Endothelial cell of umbilical vein (primary cell): Measurements from ENCODE around the gene ATOSB. TPM values are rescaled to one million over a fixed set of nuclear protein-coding genes. Genes with fewer than 3 reads are reported as not detected.

ENCODE experiments used
- BruUV-seq: library from RNA; stranded (reverse); fragments of 400-500 nt; replicated peaks from 2 replicates; lab custom pipeline; 2021; lab: Mats Ljungman, UMichigan
- CTCF ChIA-PET: fragments of 300-600, 350-600 bp; sonication (Branson Sonifier 250); formaldehyde crosslinking; loops from one replicate; lab custom pipeline; 2021; ENCODE audit warnings: antibody characterized with exemption, inconsistent platforms; lab: Charles Lee
- POLR2A ChIA-PET: fragments of 300-600, 350-600 bp; sonication (Branson Sonifier 250); formaldehyde crosslinking; loops from one replicate; lab custom pipeline; 2021; ENCODE audit warnings: antibody characterized with exemption, inconsistent platforms; lab: Charles Lee
- DNase-seq: peaks from one replicate; pipeline ENCODE4 v3.0.0-alpha.2; 2011; ENCODE audit warnings: low read depth, low spot score
- FAIRE-seq: peaks from 2 replicates; lab custom pipeline; 2011; peaks lifted over from hg19 to GRCh38; lab: Jason Lieb, UNC
- H2AFZ ChIP-seq: 2 replicates; pipeline ENCODE4 v1.6.0; 2012; ENCODE audit warnings: low read depth, low read length, control low read depth, inconsistent platforms
- H3K27ac ChIP-seq: 2 replicates; pipeline ENCODE4 v1.5.1; 2011; ENCODE audit warnings: low read depth, mild to moderate bottlenecking, control low read depth, low read length, moderate library complexity; ENCODE audit not compliant: insufficient read depth
- H3K27me3 ChIP-seq, 2 experiments: 2 replicates each; pipeline versions ENCODE4 v1.6.0 to v1.6.1; 2011; ENCODE audit warnings: low read length in 2 of 2, mixed read lengths in 1 of 2; ENCODE audit not compliant: control insufficient read depth in 2 of 2, insufficient read depth in 2 of 2
- H3K36me3 ChIP-seq, 2 experiments: 2 replicates in 1 of 2; 3 replicates in 1 of 2; pipeline ENCODE4 v1.5.1; 2011; ENCODE audit warnings: low read length in 2 of 2, mild to moderate bottlenecking in 1 of 2, moderate library complexity in 1 of 2; ENCODE audit not compliant: control insufficient read depth in 2 of 2, insufficient read depth in 2 of 2; ENCODE audit errors: extremely low read depth in 1 of 2
- H3K4me1 ChIP-seq: 3 replicates; pipeline ENCODE4 v1.5.1; 2011; ENCODE audit warnings: mild to moderate bottlenecking, low read length; ENCODE audit not compliant: control insufficient read depth, insufficient read depth; ENCODE audit errors: extremely low read depth
- H3K4me2 ChIP-seq: 2 replicates; pipeline ENCODE4 v1.6.1; 2011; ENCODE audit warnings: low read length, control low read depth, mixed read lengths; ENCODE audit not compliant: insufficient read depth
- H3K4me3 ChIP-seq, 3 experiments: fragments of 200-600 bp in 1 of 3; sonication (generic), shearing (Covaris generic) in 1 of 3; replicated peaks in 1 of 3; 2 replicates each; pipeline ENCODE4 v1.5.1; 2011 to 2016; ENCODE audit warnings: control low read depth in 3 of 3, low read length in 3 of 3, mild to moderate bottlenecking in 2 of 3, inconsistent platforms in 1 of 3, low read depth in 1 of 3, moderate library complexity in 1 of 3; ENCODE audit not compliant: insufficient read depth in 1 of 3
- H3K79me2 ChIP-seq: 2 replicates; pipeline ENCODE4 v1.6.0; 2012; ENCODE audit warnings: low read length, inconsistent platforms; ENCODE audit not compliant: control insufficient read depth, insufficient read depth
- H3K9ac ChIP-seq: replicated peaks from 2 replicates; pipeline ENCODE3; 2011; ENCODE audit warnings: low read length, control low read depth; ENCODE audit not compliant: insufficient read depth; ENCODE audit errors: extremely low read depth
- H3K9me1 ChIP-seq: replicated peaks from 3 replicates; pipeline ENCODE4 v1.6.0; 2011; ENCODE audit warnings: mild to moderate bottlenecking, low read length; ENCODE audit not compliant: control insufficient read depth, insufficient read depth; ENCODE audit errors: extremely low read depth
- H3K9me3 ChIP-seq: replicated peaks from 2 replicates; pipeline ENCODE4 v1.5.1; 2012; ENCODE audit warnings: low read length, inconsistent platforms; ENCODE audit not compliant: control insufficient read depth, insufficient read depth
- H4K20me1 ChIP-seq: replicated peaks from 2 replicates; pipeline ENCODE3; 2011; ENCODE audit warnings: mild to moderate bottlenecking, low read length; ENCODE audit not compliant: control insufficient read depth, insufficient read depth; ENCODE audit errors: extremely low read depth
- CTCF ChIP-seq, 2 donors: IDR thresholded peaks; 1 replicate in 1 of 2; 2 replicates in 1 of 2; pipeline ENCODE4 v1.5.1; 2011; ENCODE audit warnings: low read length in 2 of 2, mild to moderate bottlenecking in 2 of 2, moderate library complexity in 2 of 2, control low read depth in 1 of 2, inconsistent platforms in 1 of 2, low read depth in 1 of 2; ENCODE audit not compliant: insufficient read depth in 1 of 2; ENCODE audit errors: extremely low read depth in 1 of 2
- EZH2 ChIP-seq: IDR thresholded peaks from 2 replicates; pipeline ENCODE4 v1.6.1; 2012; ENCODE audit warnings: borderline replicate concordance, low read depth, mild to moderate bottlenecking, moderate library complexity, low read length, inconsistent platforms; ENCODE audit not compliant: severe bottlenecking
- FOS ChIP-seq: IDR thresholded peaks from 2 replicates; pipeline ENCODE4 v1.6.1; 2011; ENCODE audit warnings: mild to moderate bottlenecking, low read length, moderate library complexity, borderline replicate concordance; ENCODE audit not compliant: insufficient read depth
- GATA2 ChIP-seq: IDR thresholded peaks from 2 replicates; pipeline ENCODE4 v1.7.0; 2011; ENCODE audit warnings: low read depth, mild to moderate bottlenecking, moderate library complexity, mixed read lengths, low read length; ENCODE audit not compliant: insufficient read length, insufficient read depth
- JUN ChIP-seq: IDR thresholded peaks from 2 replicates; pipeline ENCODE4 v1.6.1; 2011; ENCODE audit warnings: borderline replicate concordance, low read depth; ENCODE audit not compliant: insufficient read length, insufficient read depth
- MAX ChIP-seq: IDR thresholded peaks from 2 replicates; pipeline ENCODE4 v1.6.1; 2011; ENCODE audit not compliant: insufficient read depth, insufficient read length
- MYC ChIP-seq: IDR thresholded peaks from one replicate; pipeline ENCODE4 v1.6.1; 2011; ENCODE audit warnings: mild to moderate bottlenecking, low read depth, low read length
- POLR2A ChIP-seq: IDR thresholded peaks from 2 replicates; pipeline ENCODE4 v1.6.1; 2012; ENCODE audit warnings: low read depth, mild to moderate bottlenecking, control low read depth, low read length
- POLR2AphosphoS5 ChIP-seq: IDR thresholded peaks from 2 replicates; pipeline ENCODE4 v1.6.1; 2012; ENCODE audit warnings: low read depth, mild to moderate bottlenecking, control low read depth, low read length, moderate library complexity; ENCODE audit not compliant: insufficient read depth
- dilution Hi-C: fragments of 300-500 bp; cut with MboI; formaldehyde crosslinking; loops from one replicate; pipeline ENCODE4 v1.15.0; 2019; ENCODE audit warnings: low sequenced_read_pairs; ENCODE audit not compliant: extremely low pct_ligation_motif_present
- intact Hi-C: fragments of 100-400 bp; cut with micrococcal nuclease; formaldehyde crosslinking; loops from one replicate; pipeline ENCODE4 v1.10.0; 2022
- polyA plus RNA-seq, 4 experiments: library from polyadenylated mRNA; depleted of rRNA in 3 of 4; stranded (reverse) in 3 of 4; unstranded in 1 of 4; fragments of >200 nt; gene quantifications; 2 replicates each; pipeline versions ENCODE4 v1.2.1 to v1.2.3, GENCODE V29; 2011 to 2012; ENCODE audit warnings: missing spikeins in 1 of 4
- total RNA-seq: library from RNA; stranded (reverse); gene quantifications from 2 replicates; pipeline ENCODE4 v1.2.3, GENCODE V29; 2021

The ATOSB gene
- total and polyA plus RNA-seq, 2 donors (not counting 3 experiments of a cell fraction or from before 2014, with no cell fraction given) = 34.7 to 58.0 TPM

GRCh38 chr9:35091536-35091935 lies 24.1 kb downstream of the ATOSB start:
- H3K36me3 ChIP-seq = peaks cover 2 to 25% of the 10 kb centered on the region in 2 experiments
- DNase-seq = no peak
- BruUV-seq = no TSS peak
- H3K9me1 ChIP-seq = no peaks in the 10 kb centered on the region
- H3K9ac ChIP-seq = no peak overlapping the region
- peaks cover 2% of the 10 kb centered on the region for H3K4me1 ChIP-seq
- H3K27ac ChIP-seq = no peak overlapping the region
- POLR2A ChIA-PET = interaction anchor here (1.4 kb wide), 1 partner anchor 12 kb away, joined by 3 read pairs; the partner anchor contains the start of gene STOML2
- H3K27me3 ChIP-seq = no peaks in the 10 kb centered on the region
- no peaks in the 10 kb centered on the region for H4K20me1 ChIP-seq
- H3K9me3 ChIP-seq = no peaks in the 10 kb centered on the region
- intact Hi-C loops (no loop called here), dilution Hi-C loops (no loop called here)
- H3K4me2 ChIP-seq = no peak overlapping the region
- TF ChIP-seq POLR2A = no peak
- no peak for TF ChIP-seq MAX
- TF ChIP-seq FOS = no peak
- no peak for TF ChIP-seq EZH2
- no peak for TF ChIP-seq GATA2
- no peak for TF ChIP-seq POLR2AphosphoS5
- no peak for TF ChIP-seq JUN
- TF ChIP-seq MYC = no peak
- TF ChIP-seq CTCF (IDR thresholded peaks at IDR 0.05; ENCODE audit: extremely low read depth in 1 of 2, insufficient read depth in 1 of 2, low read depth in 1 of 2, low read length in 2 of 2) = no peak
- CTCF ChIA-PET = interaction anchor here (1.2 to 2.4 kb wide), 3 partner anchors 41 to 192 kb away, joined by 3 to 12 read pairs (median 5); no protein-coding TSS in a partner anchor
- H3K4me3 ChIP-seq = no peak overlapping the region
- H2AFZ ChIP-seq = no peak overlapping the region
- no peak for FAIRE-seq
- H3K79me2 ChIP-seq = no peaks in the 10 kb centered on the region
